Putamen (tissue), 1 donor: ENCODE data around the gene GTF2F2.

Source experiments
- DNase-seq: peaks from one replicate; pipeline ENCODE4 v3.0.0-alpha.2; 2016; ENCODE audit warnings: low spot score

GTF2F2 gene

GRCh38 chr13:45119991-45120864 lies at the start of gene GTF2F2:
Gene GTF2F2, plus strand, starts transcription at chr13:45120510. Its CDS starts 146 bp downstream, at chr13:45120656.
- DNase-seq = peak; percentile 87

DNA sequence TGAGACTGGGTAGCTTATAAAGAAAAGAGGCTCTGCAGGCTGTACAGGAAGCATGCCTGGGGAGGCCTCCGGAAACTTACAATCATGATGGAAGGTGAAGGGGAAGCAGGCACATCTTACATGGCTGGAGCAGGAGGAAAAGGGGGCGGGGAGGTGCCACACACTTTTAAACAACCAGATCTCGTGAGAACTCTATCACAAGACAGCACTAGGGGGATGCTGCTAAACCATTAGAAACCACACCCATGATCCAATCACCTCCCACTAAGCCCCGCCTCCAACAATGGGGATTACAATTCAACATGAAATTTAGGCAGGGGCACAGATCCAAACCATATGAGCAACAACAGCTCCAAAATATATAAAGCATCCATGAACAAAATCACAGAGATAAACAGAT lies 46.5 kb upstream of the GTF2F2 start:
- no peak for DNase-seq

- no peak for DNase-seq
These were observed 45.6 kb upstream of the GTF2F2 start for GRCh38 chr13:45074721-45075120.

GRCh38 chr13:45078003-45078402 lies 42.3 kb upstream of the GTF2F2 start:
- DNase-seq = no peak

DNA sequence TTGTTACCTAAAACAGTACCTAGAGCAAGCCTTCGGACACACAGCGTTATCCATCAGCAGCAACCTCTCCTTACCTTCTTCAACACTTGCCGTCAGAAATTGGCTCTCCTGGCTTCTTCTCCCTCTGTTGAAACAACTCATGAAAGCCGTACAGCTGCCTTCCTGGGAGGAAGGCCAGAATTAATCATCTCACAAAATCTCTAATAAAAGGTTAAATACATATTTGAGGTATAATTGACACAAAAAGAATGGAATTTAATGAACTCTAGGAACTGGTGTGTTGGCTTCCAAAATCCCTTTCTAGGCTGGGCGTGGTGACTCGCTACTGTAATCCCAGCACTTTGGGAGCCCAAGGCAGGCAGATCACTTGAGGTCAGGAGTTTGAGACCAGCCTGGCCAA lies 37.3 kb upstream of the GTF2F2 start:
- DNase-seq = no peak

DNA sequence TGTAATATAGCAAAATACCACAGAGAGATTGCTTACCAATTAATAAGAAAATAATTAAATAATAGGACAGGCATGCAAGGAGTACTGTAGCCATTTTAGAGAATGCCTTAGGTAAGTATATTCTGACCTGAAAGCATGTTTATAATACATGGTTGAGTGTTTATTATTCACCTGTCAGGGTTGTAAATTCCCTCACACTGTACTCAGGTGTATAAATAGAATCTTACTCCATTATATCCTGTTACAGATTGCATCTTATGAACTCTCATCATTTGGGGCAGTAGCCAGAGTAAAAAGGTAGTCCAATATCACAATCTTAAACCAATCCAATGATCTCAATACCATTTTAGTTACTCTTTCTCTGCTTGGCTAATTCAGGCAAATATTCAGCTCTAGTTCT lies 35.8 kb upstream of the GTF2F2 start:
- DNase-seq = no peak

DNA sequence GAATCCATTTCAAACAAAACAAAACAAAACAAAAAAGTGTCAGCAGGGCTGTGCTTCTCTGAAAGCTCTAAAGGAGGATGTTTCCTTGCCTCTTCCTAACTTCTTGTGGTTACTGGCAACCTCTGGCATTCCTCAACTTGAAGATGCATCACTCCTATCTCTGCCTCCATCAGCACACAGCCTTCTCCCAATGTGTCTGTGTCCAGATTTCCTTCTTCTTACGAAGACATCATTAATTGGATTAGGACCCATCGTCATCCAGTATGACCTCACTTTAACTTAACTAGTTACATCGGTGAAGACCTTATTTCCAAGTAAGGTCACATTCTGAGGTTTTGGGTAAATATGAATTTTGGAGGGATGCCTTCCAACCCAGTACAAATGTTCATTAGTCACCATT lies 33.8 kb upstream of the GTF2F2 start:
- DNase-seq = no peak

DNA sequence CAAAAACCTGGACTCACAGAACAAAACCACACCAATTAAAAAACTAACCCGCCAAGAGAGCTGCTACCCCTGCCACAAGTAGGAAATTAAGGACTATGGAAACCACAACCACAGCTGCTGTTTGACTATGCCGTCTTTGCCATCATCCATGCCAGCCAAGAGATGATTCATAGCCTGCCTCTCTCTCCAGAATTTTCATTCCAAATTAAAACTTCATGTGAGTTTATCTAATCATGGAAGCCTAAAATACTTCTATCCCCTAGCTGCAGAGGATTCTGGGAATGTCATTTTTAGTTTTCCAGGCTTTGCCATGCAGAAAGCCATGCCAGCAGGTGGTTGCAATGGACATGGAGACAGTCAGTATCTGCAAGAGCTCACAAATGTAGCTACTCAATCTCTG lies 27.6 kb upstream of the GTF2F2 start:
- DNase-seq = no peak

DNA sequence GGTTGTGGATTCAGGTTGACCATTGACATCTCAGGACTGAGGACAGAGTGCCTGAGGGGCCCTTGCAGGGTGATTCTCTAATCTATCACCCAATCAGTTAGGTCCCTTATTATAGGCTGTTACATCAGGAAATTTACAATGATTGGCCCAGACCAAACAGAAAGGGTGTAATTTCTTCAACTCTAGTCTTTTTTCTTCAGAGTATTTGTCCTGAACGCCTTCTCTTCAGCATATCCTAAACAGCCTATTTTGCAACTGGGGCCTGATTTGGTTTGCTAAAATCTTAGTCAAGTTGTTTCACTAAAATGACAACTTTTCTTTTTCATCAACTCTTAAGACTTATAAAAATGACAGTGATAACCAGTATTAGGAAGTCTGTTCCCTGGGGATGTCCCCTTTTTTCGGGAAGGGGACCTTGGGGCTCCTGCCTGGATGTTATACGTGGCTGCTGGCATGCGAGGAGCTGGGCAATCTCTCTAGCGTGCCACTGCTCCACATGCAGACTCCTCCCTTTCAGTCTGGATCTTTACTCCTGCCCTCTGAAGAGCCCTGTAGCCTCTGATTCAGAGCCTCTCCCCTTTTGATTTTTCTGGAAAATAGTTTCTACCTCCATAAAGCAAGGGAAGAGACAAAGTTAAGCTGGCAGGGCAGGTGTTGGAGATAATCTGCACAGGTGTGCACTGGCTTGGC lies 19.6 kb upstream of the GTF2F2 start:
- no peak for DNase-seq

DNA sequence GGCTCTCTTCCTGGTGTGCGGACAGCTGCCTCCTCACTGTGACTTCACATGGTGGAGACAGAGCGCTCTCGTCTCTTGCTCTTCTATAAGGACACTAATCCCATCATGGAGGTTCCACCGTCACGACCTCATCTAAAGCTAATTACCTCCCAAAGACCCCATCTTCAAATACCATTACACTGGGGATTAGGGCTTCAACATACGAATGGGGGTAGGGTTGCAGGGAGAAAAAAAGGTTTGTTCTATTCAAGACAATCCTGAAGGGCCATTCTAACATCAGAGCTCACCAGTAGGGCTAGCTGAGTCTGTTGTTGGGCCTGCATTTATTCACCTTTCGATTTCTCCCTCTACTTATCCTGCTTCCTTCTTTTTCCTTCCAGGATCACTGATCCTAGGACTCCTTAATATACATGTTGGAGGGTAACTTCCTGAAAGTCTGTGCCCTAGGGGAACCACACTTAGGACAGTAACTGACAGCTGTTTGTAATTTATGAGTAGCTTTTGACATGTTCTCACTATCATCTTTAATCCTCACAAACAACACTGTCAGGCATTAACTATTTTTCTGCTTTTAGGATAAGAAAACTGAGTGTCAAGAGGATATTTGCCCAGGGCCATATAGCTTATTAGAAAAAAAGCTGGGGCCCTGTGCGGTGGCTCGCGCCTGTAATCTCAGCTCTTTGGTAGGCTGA lies 18.8 kb upstream of the GTF2F2 start:
- DNase-seq = no peak

DNA sequence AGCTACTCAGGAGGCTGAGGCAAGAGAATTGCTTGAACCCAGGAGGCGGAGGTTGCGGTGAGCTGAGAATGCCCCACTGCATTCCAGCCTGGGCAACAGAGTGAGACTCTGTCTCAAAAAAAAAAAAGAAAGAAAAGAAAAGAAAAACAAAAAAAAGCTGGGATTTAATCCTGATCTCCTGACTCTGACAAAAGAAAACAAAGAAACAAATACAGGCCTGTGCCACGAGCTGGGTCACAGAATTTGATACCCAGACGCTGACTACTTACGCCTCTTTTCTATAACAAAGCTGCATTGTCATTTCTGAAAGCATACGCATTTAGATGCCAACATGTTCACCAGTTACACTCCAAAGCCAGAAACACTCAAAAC lies 18.2 kb upstream of the GTF2F2 start:
- DNase-seq = peak; percentile 90

GRCh38 chr13:45103449-45103848 lies 16.9 kb upstream of the GTF2F2 start:
- no peak for DNase-seq

DNA sequence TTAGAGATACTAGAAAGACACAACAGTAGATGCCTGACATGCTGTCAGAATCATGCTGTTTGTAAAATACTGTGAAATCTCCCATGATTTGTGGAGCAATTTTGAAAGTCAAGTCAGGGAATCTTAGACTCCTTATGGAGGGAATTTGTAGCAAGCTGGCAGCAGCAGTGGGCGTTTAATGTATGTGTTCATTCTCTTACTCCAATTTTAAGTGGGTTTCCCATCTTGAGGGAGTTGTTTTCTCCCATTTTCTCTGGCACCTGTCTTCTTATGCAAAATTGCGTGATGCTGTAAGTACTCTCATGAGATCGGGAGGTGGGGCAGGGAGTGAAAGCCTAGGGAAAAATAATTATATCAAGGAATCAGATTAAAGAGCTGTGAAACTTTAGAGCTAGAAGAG lies 16.0 kb upstream of the GTF2F2 start:
- DNase-seq = peak; percentile 76

GRCh38 chr13:45105895-45106294 lies 14.4 kb upstream of the GTF2F2 start:
- no peak for DNase-seq

DNA sequence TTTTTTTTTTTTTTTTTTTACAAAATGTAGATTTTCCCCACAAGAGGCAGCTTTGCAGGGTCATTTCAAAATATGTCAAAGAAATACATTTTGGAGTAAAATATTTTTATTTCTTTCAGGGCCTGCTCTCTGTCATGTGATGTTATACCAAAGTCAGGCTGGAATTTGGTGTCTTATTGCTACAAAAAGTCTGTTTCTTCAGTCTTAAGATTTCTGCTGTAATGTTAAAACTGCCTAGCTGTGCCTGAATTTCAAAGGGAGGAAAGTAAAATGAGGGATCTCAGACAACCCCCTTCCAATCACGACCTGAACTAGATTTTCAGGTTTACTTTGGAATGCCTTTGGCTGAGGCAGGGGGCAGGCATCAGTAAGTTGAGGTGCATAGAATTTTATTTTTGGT lies 12.8 kb upstream of the GTF2F2 start:
- DNase-seq = no peak

DNA sequence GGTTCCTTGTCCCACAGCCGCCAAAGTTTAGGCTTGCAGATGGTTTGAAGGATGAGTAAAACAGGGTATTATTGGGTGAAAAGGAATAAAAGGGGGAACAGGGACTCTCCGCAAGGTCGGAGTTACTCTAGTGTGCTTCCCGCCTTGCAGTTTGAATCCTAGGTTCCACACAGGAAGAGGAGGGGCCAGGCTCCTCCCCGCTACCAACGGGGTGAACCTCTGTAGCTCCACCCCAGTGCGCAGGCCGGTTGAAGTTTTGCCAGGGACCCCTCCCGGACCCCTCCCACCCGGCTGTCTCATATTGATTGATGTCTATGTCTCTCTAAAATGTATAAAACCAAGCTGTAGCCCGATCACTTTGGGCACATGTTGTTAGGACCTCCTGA lies 11.6 kb upstream of the GTF2F2 start:
- DNase-seq = no peak

DNA sequence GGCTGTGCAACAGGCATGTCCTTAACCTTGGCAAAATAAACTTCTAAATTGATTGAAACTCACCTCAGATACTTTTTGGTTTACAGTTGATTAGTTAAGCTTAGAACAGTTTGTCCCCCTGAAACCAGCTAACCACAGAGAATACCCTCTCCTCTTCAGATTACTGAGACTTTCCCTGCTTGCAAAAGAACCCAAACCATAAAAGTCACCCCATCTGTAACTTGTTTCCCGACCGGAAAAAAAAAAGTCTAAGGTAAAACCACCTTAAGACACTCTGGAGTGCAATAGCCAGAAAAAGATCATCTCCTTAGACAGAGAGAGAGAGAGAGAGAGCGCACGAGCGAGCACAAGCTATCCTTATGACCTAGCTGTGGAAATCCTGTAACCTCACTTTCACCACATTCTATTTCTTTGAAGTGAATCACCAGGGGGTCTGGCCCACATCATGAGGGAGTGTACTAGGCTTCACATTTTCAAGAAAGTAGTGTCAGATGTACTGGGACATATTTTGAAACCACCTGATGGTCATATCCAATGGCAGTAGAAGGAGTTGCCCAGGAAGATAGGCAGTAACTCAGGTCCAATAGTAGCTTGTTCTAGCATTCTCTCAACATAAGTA lies 11.1 kb upstream of the GTF2F2 start:
- no peak for DNase-seq

DNA sequence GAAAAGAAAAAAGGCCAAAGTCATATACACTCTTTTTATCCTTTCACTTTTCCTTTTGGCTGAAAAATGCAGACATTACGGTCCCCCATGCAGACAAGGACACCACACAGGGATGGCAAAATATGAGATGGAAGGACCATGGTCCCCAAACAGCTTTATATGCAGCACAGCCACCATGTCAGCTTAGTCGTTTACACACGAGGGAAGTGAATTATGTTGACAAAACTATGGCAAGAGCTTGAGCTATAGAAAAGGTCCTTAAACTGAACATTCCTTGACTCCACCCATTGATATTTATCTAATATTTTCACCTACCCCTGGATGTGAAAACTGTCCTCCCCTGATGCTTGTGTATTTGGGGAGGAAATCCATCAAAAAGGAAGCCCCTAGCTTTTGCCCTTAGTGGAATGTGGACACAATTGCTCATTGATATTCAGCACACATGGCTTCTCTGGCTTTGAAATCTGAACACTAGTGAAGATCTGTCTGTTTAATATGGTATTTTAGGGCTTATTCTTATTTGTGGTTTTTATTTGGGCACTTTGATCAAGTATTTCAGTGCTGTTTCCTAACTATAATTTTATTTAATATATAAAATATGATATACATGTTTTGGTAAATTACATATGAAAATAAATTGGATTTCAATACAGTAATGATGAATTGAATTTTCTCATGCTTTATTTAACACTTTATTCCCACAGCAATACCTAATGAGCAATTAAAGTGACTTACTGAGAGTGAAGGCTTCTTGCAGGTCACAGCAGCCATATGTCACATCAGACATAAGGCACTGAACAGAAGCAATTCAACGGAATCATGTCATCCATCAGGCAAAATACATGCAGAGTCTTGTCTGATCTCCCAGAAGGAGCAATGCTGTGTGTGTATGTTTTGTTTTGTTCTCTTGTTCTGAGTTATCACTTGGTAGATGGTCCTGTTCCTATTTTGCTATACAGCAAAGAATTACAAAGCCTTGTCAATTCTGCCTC lies 6.8 kb upstream of the GTF2F2 start:
- no peak for DNase-seq

GRCh38 chr13:45119469-45119990 lies 780 bp upstream of the GTF2F2 start:
- no peak for DNase-seq

- DNase-seq = no peak
These were observed 889 bp downstream of the GTF2F2 start for GRCh38 chr13:45120967-45121831.
